Spleen (tissue), 7 donors: ENCODE data around the gene PIP4P1.
"Not testable (repeated sequence)": the region's sequence is repeated elsewhere in the genome, so short reads cannot be mapped to it uniquely, and the experiment has no call there.

Source experiments
- CTCF ChIP-seq, 11 experiments: fragments of 200-600 bp in 7 of 11; fragments of 450-650 bp in 4 of 11; sonication (generic) in 4 of 11; IDR thresholded peaks in 8 of 11; conservative IDR thresholded peaks in 3 of 11; 1 replicate in 7 of 11; 2 replicates in 4 of 11; pipeline versions ENCODE4 v1.4.0 to v1.8.0; 2016 to 2021; ENCODE audit warnings: antibody characterized with exemption in 11 of 11, inconsistent platforms in 4 of 11, mild to moderate bottlenecking in 1 of 11
- POLR2AphosphoS5 ChIP-seq, 3 donors: sonication (generic); formaldehyde crosslinking; IDR thresholded peaks; one replicate each; pipeline ENCODE4 v1.5.1; 2017; ENCODE audit warnings: antibody characterized with exemption in 3 of 3
- donor health status: DM: no; HTN: no; CAD: no; lungs with moderate emphysema.
- donor health status: DM: no; HTN: no; CAD: no.
- donor health status: DM: no; HTN: no; CAD: no.

GRCh38 chr14:20506276-20506675 lies 45.0 kb upstream of the PIP4P1 start:
- not testable (repeated sequence) for TF ChIP-seq POLR2AphosphoS5 (IDR thresholded peaks at IDR 0.05); CTCF (IDR thresholded peaks at IDR 0.05 in 8 of 11, conservative IDR thresholded peaks at IDR 0.05 in 3 of 11)
